Measurements from ENCODE around the gene CLEC4F. TPM values are rescaled to one million over a fixed set of nuclear protein-coding genes. Genes with fewer than 3 reads are reported as not detected.

The CLEC4F gene
- total RNA-seq, 1 experiment from 2014 or later: not detected

GRCh38 chr2:70779911-70780545 is 40.4 kb downstream of the CLEC4F start:
- H3K27me3 ChIP-seq (ENCODE audit: low read length): peaks cover 14% of the 10 kb centered on the region; the same call in 1 of the 2 replicates
- no peak overlapping the region for H3K27ac ChIP-seq (ENCODE audit: low read length)

GRCh38 chr2:70779491-70779890 is 40.9 kb downstream of the CLEC4F start:
- Histone ChIP-seq H3K4me3 (ENCODE audit: low read length) (no peak overlapping the region), H3K27me3 (ENCODE audit: low read length) (peaks cover 20% of the 10 kb centered on the region; the same call in 1 of the 2 replicates), H3F3A (ENCODE audit: low read length, unreplicated experiment) (no peaks in the 10 kb centered on the region), H3K9me3 (ENCODE audit: low read length) (no peaks in the 10 kb centered on the region), H4K20me1 (ENCODE audit: low read length) (no peaks in the 10 kb centered on the region), H3K4me2 (ENCODE audit: low read length) (no peak overlapping the region), H3K4me1 (ENCODE audit: insufficient read depth, low read length) (peaks cover 11% of the 10 kb centered on the region), H3K79me2 (ENCODE audit: low read length) (no peaks in the 10 kb centered on the region), H3K27ac (ENCODE audit: low read length) (no peak overlapping the region), H3K36me3 (ENCODE audit: low read depth, low read length) (no peaks in the 10 kb centered on the region), H3K9ac (ENCODE audit: low read length) (no peak overlapping the region), H3K9me2 (replicated peaks; ENCODE audit: low read length) (no peaks in the 10 kb centered on the region), H2AFZ (ENCODE audit: low read length) (no peak overlapping the region)
- intact Hi-C loops (cut with micrococcal nuclease): no loop called here
- TF ChIP-seq CTCF (conservative IDR thresholded peaks at IDR 0.05; ENCODE audit: low read depth, low read length): no peak
- DNase-seq: no peak
- ChIA-PET CTCF (no interaction called here), POLR2A (ENCODE audit: unreplicated experiment) (interaction anchor here (0.5 kb wide), 1 partner anchor 171 kb away, joined by 3 read pairs; no protein-coding TSS in a partner anchor)
- BruUV-seq (replicated peaks): no TSS peak
- no peak for ATAC-seq

More at GRCh38 chr2:70779911-70780545, 40.4 kb downstream of the CLEC4F start:
- no peak overlapping the region for H2AFZ ChIP-seq (ENCODE audit: low read length)
- ATAC-seq (peak; percentile 75), DNase-seq (peak; percentile 80)
- H3K9ac ChIP-seq (ENCODE audit: low read length): no peak overlapping the region
- no peaks in the 10 kb centered on the region for H4K20me1 ChIP-seq (ENCODE audit: low read length)
- no TSS peak for BruUV-seq (replicated peaks)
- H3K36me3 ChIP-seq (ENCODE audit: low read depth, low read length): no peaks in the 10 kb centered on the region
- no peak overlapping the region for H3K4me2 ChIP-seq (ENCODE audit: low read length)
- no peaks in the 10 kb centered on the region for H3F3A ChIP-seq (ENCODE audit: low read length, unreplicated experiment)
- no peaks in the 10 kb centered on the region for H3K79me2 ChIP-seq (ENCODE audit: low read length)
- no peaks in the 10 kb centered on the region for H3K9me3 ChIP-seq (ENCODE audit: low read length)
- intact Hi-C loops (cut with micrococcal nuclease): loop anchor here (10.0 kb wide), 1 partner anchor 475 kb away; the partner anchor contains the start of gene FAM136A
- no peak overlapping the region for H3K4me3 ChIP-seq (ENCODE audit: low read length)
- H3K9me2 ChIP-seq (replicated peaks; ENCODE audit: low read length): no peaks in the 10 kb centered on the region
- ChIA-PET CTCF (no interaction called here), POLR2A (ENCODE audit: unreplicated experiment) (interaction anchor here (0.5 kb wide), 1 partner anchor 170 kb away, joined by 3 read pairs; no protein-coding TSS in a partner anchor)
- no peak for TF ChIP-seq CTCF (conservative IDR thresholded peaks at IDR 0.05; ENCODE audit: low read depth, low read length)
- TF ChIP-seq EZH2phosphoT487 (IDR thresholded peaks at IDR 0.05; ENCODE audit: borderline replicate concordance, low read length): no peak
- TF ChIP-seq EZH2 (IDR thresholded peaks at IDR 0.05; ENCODE audit: low read length, unreplicated experiment): no peak
- peaks cover 11% of the 10 kb centered on the region for H3K4me1 ChIP-seq (ENCODE audit: insufficient read depth, low read length)

GRCh38 chr2:70778676-70779075 is 41.7 kb downstream of the CLEC4F start:
- H3K4me1 ChIP-seq (ENCODE audit: insufficient read depth, low read length): peaks cover 11% of the 10 kb centered on the region
- no peaks in the 10 kb centered on the region for H3K9me3 ChIP-seq (ENCODE audit: low read length)
- no peak overlapping the region for H3K9ac ChIP-seq (ENCODE audit: low read length)
- DNase-seq (no peak), ATAC-seq (no peak)
- H3F3A ChIP-seq (ENCODE audit: low read length, unreplicated experiment): no peaks in the 10 kb centered on the region
- POLR2A ChIA-PET (ENCODE audit: unreplicated experiment): no interaction called here
- no peak for TF ChIP-seq EZH2phosphoT487 (IDR thresholded peaks at IDR 0.05; ENCODE audit: borderline replicate concordance, low read length)
- TF ChIP-seq CTCF (conservative IDR thresholded peaks at IDR 0.05; ENCODE audit: low read depth, low read length): no peak
- no peak for TF ChIP-seq EZH2 (IDR thresholded peaks at IDR 0.05; ENCODE audit: low read length, unreplicated experiment)
- H3K36me3 ChIP-seq (ENCODE audit: low read depth, low read length): no peaks in the 10 kb centered on the region
- H3K79me2 ChIP-seq (ENCODE audit: low read length): no peaks in the 10 kb centered on the region
- no peaks in the 10 kb centered on the region for H3K9me2 ChIP-seq (replicated peaks; ENCODE audit: low read length)
- no peak overlapping the region for H3K4me2 ChIP-seq (ENCODE audit: low read length)
- no TSS peak for BruUV-seq (replicated peaks)
- CTCF ChIA-PET: no interaction called here
- H3K27me3 ChIP-seq (ENCODE audit: low read length): peaks cover 28% of the 10 kb centered on the region
- no peak overlapping the region for H3K4me3 ChIP-seq (ENCODE audit: low read length)
- no peak overlapping the region for H3K27ac ChIP-seq (ENCODE audit: low read length)
- H4K20me1 ChIP-seq (ENCODE audit: low read length): no peaks in the 10 kb centered on the region
- intact Hi-C loops (cut with micrococcal nuclease): no loop called here
- H2AFZ ChIP-seq (ENCODE audit: low read length): no peak overlapping the region
